HG02623 (cell line): ENCODE data around the gene CDK5RAP1.

Experiments used
- ATAC-seq: cut with Tn5 transposase; IDR thresholded peaks from one replicate; pipeline ENCODE4 v1.9.1; 2021; ENCODE audit warnings: moderate library complexity; ENCODE audit not compliant: unreplicated experiment

CDK5RAP1 gene

DNA sequence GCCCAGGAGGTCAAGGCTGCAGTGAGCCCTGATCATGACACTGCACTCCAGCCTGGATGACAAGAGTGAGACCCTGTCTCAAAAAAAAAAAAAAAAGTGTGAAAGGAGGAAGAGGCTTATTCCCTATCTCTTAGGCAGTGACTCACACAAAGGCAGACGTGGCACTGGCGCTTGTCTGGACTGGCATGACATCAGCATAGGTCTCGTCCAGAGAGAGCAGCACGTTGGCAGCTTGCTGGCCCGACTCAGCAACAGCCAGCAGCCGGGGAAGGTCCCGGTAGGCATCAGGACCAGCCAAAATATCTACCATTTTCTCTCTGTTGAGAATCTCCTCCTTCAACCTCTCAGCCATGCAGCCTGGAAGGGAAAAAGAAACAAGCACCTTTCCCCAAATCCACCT, 14.1 kb downstream of the CDK5RAP1 start:
- ATAC-seq = no peak

DNA sequence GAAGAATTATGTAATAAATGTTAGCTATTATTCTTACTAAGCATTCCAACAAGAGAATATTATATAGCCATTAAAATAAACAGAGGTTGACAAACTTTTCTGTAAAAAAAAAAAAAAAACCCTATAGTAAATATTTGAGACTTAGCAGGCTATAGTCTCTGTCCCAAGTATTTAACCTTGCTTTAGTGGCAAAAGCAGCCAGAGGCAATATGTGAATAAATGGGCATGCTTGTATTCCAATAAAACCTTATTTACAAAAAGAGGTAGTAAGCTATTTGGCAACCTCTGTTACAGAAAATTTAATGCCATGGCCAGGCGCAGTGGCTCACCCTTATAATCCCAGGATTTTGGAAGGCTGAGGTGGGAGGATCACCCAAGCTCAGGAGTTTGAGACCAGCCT, 14.6 kb downstream of the CDK5RAP1 start:
- ATAC-seq = no peak

DNA sequence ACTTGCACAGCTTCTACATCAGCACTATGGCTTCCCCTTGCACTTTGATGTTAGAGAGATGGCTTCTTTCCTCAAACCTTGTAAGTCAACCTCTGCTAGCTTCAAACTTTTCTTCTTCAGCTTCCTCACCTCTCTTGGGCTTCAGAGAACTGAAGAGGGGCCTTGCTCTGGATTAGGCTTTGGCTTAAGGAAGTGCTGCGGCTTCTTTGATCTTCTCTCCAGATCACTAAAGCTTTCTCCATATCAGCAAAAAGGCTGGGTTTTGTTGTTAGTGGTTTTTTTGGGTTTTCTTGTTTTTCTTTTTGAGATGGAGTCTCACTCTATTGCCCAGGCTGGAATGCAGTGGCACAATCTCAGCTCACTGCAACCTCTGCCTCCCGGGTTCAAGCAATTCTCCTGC, 24.0 kb downstream of the CDK5RAP1 start:
- ATAC-seq = no peak

DNA sequence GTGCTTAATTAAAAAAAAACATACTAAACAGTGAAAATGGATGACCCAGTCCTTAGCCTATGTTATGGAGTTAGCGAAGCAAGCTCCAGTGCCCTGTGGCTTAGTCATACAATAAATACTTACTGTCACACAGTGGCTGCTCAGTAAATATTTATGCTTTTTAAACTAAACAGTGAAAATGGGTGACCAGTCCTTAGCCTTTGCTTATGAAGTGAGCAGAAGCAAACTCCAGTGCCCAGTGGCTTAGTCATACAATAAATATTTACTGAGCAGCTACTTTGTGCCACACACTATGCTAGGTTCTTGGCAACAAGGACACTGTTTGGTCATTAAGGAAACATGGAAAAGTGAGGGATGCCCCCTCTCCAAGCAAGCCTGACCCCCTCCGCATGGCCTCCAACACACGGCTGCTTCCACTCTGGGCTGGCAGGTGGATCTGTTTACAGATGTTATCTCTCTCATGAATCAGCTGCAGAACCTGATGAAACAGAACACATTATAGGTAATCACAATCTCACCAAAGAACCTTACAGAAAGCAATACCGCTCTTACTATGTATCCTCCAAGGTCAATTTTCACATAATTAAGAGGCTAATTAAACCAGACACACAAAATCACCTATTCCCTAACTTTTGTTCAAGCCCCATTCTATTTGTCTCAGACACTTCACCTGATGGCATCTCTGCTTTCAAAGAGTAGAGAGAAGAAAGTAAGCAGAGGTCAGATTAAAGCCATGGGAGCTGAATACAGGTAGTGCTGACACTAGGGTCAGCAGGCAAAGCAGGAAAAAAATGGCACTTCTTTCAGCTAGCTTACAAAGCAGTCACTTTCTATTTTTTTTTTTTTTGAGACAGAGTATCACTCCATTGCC, 27.3 kb downstream of the CDK5RAP1 start:
- ATAC-seq = no peak

DNA sequence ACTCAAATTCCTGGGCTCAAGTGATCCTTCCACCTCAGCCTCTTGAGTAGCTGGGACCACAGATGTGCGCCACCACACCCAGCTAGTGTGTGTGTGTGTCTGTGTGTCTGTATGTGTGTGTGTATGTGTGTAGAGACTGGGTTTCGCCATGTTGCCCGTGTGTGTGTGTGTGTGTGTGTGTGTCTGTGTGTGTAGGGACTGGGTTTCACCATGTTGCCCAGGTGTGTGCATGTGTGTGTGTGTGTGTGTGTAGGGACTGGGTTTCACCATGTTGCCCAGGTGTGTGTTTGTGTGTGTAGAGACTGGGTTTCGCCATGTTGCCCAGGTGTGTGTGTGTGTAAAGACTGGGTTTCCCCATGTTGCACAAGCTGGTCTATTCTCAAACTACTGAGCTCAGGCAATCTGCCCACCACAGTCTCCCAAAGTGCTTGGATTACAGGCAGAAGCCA, 28.3 kb downstream of the CDK5RAP1 start:
- ATAC-seq = no peak

DNA sequence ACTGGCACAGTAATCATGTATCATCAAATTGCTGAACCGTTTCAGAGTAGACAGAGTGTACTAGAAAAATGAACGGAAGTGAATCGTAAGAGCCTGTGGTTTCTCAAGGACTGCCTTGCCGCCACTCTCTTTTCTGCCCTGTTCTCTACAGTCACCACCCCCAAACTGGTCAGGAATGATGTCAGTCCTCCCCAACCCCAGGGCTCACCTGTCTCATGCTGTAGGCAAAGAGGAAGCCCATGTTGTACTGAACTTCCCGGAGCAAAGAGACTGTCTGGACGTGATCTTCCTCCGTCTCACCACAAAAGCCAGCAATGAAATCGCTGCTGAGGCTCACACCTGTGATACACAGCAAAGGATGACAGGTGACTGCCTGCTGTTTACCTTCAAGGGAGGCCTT, 31.0 kb downstream of the CDK5RAP1 start:
- ATAC-seq = no peak

DNA sequence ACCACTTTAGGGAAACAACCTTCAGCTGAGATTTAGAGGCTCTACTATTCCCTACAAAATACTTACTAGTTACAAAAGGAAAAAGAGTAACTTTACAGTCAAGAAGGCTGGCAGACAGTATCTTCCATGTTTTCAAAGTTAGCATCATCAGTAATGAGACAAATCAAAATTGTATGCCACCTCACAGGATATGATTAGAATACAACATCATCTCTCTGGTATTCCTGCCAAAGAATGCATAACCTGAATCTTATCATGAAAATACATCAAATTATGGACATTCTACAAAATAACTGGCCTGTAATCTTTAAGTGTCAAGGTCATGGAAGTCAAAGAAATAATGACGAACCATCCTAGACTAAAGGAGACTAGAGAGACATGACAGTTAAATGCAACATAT, 38.4 kb downstream of the CDK5RAP1 start:
- no peak for ATAC-seq

DNA sequence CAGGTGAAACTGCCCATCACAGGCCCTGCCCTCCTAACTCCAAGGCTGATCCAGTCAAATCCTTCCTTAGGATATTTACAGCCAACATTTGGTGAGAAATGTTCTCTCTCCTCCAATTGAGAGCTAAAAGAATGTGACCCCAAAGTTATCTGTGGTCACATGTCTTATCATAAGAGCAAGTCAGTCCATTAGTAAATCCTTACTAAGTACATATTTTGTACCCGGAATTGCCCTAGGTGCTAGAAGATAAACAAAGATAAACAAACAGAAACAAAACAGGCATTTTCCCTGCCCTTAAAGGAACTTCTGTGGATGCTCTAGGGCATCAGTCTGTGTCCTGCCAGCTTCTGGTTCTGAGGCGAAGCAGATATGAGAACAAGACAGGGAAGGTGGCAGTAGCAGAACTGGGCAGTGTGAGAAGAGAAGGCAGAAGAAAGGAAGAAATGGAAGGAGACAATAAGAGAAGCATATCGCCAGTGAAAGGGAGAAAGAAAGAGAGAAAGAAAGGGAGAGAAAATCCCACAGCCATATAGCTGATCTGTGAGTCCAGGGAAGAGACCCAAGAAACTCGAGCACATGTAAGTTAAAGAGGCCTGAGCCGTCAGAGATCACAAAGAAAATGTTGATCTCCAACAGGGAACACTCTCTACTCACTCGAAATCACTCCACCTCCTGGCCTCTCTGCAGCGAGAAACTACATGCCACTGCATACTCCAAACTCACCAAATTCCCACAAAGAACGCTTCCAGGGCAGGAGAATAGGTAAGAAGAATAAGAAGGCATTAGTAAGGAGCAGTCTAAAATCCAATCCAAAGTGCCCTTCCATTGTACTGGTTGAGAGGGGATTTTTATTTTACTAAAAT, 41.7 kb downstream of the CDK5RAP1 start:
- no peak for ATAC-seq

DNA sequence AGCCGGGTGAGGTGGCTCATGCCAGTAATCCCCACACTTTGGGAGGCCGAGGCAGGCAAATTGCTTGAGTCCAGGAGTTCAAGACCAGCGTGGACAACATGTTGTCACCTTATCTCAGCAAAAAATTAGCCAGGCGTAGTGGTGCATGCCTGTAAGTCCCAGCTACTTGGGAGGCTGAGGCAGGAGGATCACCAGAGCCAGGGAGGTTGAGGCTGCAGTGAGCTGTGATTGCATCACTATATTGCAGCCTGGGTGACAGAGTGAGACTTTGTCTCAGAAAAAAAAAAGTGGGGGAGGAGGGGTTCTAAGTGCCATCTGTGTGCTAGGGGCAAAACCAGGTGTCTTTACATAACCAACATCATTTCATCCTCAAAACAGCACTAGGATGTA, 48.3 kb downstream of the CDK5RAP1 start:
- ATAC-seq = no peak

DNA sequence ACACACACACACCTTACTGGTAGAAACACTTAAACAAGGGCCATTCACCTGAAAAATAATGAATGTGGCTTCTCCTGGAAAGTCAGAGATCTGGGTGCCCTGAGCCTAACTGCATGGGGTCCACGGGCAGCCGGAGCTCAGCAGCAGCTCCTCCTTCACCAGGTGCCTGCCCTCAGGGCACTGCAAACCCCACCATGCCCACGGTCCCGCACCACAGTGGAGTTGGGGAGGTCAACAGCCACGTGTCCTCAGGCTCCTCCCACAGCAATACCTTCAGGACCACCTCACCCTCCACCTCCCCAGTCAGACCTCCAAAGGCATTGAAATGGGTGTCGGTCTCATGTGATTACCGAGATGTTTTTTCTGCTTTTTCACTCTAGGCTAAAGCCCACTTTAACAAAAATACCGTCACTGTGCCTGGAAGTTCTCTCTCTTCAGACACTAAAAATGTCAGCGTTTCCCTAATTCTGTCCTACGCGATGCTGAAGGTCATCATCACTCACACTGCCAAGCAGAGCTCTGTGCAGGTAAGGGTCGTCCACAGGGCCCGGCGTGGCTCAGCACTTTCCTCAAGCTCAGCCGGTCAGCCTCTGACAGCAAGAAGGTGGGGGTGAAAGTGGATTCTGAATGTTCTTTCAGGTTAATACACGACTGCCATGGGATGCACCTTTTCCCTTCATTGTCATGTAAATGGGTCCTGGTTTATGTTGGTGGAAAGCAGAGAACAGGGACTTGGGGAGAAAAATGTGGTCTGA, 48.9 kb downstream of the CDK5RAP1 start:
- no peak for ATAC-seq

DNA sequence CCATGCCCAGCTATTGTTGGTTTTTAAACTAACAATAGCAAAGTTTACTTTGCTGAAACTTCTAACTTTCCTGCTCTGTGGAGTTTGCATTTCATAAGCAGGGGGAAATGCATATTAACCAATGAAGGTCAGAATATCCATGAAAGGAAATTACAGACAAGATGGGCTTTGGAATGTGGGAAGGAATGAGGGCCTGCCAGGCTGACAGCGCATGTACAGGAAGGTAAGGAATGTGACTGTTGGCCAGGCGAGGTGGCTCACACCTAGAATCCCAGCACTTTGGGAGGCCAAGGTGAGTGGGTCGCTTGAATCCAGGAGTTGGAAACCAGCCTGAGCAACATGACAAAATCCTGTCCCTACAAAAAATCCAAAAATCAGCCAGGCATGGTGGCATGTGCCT, 49.6 kb downstream of the CDK5RAP1 start:
- ATAC-seq = no peak

DNA sequence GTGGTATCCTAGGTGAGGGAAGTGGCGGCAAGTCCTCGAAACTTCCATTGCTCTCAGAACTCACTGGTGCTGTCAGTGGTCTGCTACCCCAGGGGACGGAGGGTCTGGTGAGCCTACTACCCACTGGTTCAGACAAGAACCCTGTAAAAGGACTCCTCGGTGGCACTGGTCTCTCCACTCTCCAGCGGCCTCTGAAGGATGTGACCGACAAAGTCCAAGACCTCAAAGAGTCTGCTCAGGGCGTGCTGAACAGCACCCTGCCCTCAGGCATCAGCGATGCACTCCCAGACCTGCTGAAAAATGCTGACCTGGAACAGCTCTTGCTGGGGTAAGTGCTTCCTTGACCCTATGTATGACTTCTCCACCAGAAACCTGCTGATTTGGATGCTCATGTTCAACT, 51.8 kb downstream of the CDK5RAP1 start:
- ATAC-seq = no peak

DNA sequence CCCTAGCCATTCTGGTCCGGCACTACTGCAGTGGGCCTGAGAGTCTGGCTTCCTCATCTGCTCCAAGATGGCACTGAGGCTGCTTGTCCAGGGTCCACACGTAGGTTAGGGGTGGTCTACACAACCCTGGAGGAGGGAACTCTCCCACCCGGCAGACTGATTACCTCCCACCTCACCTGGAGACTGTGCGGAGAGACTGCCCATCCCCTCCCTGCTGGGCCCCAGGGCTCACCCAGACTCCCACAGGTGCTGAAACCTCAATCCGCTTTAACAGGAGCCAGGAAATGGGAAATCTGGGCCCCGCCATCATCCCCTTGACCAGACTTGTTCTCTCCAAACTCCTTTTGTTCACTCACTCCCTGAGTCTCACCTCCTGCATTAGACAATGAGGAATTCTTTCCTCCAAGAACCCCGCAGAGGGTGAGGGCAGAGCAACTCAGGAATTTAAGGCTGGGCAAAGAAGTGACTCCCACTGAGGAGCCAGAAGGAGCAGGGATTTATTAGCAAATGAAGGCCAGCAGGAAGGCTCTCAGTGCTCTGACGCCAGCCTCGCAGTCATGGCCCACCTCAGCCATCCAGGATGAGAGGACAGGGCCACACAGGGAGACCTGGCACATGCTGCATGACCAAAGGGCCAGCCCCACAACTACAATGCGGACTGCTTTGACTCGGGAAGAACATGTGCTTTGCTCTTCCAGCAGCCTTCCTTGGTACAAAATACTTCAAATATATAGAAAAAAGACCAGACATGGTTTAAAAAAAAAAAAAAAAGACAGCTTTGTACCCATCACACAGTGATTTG, 53.0 kb downstream of the CDK5RAP1 start:
- no peak for ATAC-seq

DNA sequence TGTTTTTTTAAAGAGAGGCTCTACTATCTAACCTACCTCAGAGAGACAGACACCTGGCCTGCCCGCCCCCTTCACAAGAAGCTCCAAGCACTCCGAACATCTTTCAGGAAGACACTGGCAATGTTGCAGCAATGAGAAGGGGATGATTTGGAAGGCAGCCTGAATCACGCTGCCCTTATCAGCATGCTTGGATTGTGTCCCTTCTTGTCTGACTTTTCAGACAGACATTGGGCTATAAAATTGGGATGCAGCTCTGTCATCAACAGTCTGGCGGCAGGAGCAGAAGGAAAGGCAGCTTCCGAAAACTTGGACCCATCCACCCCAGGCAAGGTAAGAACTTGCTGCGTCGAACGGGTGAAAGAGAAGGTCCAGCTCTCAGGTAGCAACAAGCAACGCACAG, 56.0 kb downstream of the CDK5RAP1 start:
- no peak for ATAC-seq

DNA sequence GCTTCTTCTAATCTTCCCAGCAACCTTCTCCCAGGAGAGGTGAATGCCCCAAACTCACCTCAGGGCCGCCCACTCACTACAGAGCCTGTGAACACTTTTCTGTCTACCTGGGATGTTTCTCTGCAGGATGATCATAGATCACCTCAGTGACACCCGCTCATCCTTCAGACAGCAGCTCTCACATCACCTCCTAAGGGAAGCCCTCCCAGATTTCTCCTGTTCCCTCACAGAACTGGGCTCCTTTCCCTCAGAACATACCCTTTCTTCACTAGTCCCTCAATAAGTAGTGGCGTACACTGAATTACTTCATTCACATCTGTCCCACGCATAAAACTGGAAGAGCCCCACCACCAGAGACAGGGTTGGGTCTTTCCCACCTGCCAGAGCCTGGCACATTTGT, 57.8 kb downstream of the CDK5RAP1 start:
- ATAC-seq = no peak

DNA sequence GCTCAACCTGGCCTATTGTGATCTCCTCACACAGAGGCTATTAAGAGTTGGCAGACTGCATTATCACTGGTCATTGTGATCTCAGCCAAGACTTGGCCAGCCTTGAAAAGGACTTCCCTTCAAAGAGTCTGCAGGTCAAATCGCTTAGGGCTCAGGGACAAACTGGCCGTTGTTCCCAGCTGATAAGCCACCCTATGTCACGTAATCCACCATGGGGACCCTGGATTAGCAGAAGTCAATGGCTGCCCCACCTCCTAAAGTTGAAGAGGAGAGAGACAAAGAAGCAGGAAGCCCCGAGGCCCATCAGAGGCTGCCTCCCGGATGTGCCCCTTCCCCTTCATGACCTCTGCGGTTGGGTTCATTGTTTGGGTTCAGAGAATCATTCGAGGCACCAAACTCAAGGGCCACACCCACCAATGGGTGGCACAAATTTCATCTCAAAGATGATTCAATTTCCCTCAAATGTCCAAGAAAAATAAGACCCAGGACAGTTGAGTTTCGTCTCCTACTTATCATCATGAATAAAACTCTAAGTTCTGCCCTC, 61.7 kb downstream of the CDK5RAP1 start:
- no peak for ATAC-seq

DNA sequence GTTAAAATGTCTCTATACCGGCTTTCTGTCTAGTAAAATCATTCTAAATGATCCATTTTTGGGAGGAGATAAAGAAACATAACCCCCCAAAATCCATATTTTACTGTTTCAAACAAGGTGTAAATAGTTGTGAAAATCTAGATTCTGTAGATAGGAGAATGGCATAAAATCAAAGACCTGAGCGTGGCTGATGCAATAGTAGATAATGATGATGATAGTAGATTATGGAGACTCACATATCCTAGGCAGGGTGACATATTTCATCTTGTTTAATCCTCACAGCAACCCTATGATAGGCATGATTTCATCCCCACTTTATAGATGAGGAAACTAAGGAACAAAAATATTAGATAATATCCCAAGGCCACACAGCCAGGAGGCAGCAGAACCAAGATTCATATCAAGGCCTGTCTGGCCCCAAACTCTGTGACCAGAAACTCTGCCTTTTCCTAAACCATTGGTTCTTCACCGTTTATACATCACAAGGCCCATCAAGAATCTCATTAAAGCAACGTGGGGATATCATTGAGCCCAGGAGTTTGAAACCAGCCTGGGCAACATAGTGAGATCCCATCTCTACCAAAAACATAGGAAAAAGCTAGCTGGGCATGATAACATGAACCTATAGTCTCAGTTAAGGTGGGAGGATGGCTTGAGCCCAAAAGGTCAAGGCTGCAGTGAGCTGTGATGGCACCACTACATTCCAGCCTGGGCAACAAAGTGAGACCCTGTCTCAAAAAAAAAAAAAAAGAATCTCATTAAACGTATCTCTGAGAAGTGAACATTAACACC, 62.7 kb downstream of the CDK5RAP1 start:
- ATAC-seq = no peak

DNA sequence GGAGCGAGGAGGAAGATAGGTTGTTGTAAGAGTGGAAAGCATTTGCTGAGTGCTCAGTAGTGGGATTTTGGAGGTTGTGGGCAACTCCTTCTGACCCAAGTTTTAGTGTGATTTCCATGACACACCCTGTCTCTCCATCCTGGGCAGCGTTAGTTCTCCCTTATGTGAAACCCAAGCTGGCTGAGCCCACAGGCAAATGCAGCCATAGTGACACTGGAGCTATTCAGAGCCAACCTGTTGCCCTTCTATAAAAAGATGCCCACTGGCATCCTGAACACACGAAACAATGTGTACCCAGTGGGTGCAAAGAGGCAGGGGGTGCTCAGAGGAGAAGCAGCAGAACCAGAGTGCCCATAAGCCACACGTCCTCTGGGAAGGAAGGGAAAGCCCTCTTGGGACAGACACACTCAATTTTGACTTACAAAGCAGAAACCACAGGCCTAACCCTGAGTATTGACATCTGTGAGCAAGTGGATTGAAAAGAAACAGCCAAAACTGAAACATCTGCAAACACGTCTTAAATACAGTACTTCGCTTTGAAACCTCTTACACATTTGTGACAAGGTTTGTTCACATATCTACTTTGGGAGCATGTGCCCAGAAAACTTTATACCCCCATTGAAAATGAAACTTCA, 63.7 kb downstream of the CDK5RAP1 start:
- no peak for ATAC-seq

DNA sequence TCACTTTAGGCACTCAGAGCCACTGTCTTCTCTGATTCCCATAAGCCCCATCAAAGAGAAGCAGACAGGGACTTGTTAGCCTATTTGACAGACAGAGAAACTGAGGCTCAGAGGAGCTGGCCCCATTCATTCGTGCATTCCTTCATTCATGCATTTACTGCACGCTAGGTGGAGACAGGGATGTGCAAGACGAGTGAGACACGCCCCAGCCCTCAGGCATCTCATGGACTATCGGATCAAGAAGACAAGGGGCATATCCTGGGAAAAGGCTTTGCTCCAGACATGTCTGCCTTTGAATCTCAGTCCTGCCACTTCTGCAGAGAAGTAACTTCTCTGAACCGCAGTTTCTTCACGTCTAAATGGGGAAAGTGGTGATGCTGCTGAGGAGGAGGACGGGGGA, 64.2 kb downstream of the CDK5RAP1 start:
- no peak for ATAC-seq
